OCI-LY7 (cell line): ENCODE data around the gene ASXL1. TPM values are rescaled to one million over a fixed set of nuclear protein-coding genes. Genes with fewer than 3 reads are reported as not detected.

ENCODE experiments used
- BruUV-seq: library from RNA; stranded (reverse); fragments of 400-500 nt; replicated peaks from 2 replicates; lab custom pipeline; 2021; lab: Mats Ljungman, UMichigan
- CTCF ChIA-PET: fragments of 300-600 bp; sonication (Branson Sonifier 250); formaldehyde crosslinking; loops from one replicate; lab custom pipeline; 2022; ENCODE audit warnings: antibody characterized with exemption; ENCODE audit not compliant: unreplicated experiment; lab: Charles Lee
- POLR2A ChIA-PET: fragments of 300-600 bp; sonication (Branson Sonifier 250); formaldehyde crosslinking; loops from one replicate; lab custom pipeline; 2022; ENCODE audit warnings: antibody characterized with exemption; lab: Charles Lee
- DNase-seq: peaks from one replicate; pipeline ENCODE4 v3.0.0-alpha.2; 2015; ENCODE audit warnings: low spot score
- H2AFZ ChIP-seq: fragments of 200-600 bp; sonication (generic), shearing (Covaris generic); 2 replicates; pipeline ENCODE4 v1.6.1; 2014; ENCODE audit warnings: mild to moderate bottlenecking, antibody characterized with exemption, low read length, moderate library complexity
- H3K27ac ChIP-seq: fragments of 200-600 bp; sonication (generic); 2 replicates; pipeline ENCODE4 v1.5.1; 2014; ENCODE audit warnings: mixed run types, low read depth, mild to moderate bottlenecking, moderate library complexity, low read length, inconsistent platforms; ENCODE audit not compliant: poor library complexity, severe bottlenecking
- H3K36me3 ChIP-seq: fragments of 200-600 bp; sonication (generic); 2 replicates; pipeline ENCODE4 v1.6.1; 2014; ENCODE audit warnings: mild to moderate bottlenecking, antibody characterized with exemption, low read length, moderate library complexity, mixed read lengths; ENCODE audit not compliant: insufficient read depth
- H3K4me1 ChIP-seq: fragments of 200-600 bp; sonication (generic); 2 replicates; pipeline ENCODE4 v1.5.1; 2014; ENCODE audit warnings: mild to moderate bottlenecking, low read length; ENCODE audit not compliant: insufficient read depth, poor library complexity, severe bottlenecking
- H3K4me2 ChIP-seq: fragments of 200-600 bp; sonication (generic); 2 replicates; pipeline ENCODE4 v1.6.1; 2014; ENCODE audit warnings: mild to moderate bottlenecking, low read length
- H3K4me3 ChIP-seq: fragments of 200-600 bp; sonication (generic); 2 replicates; pipeline ENCODE4 v1.5.1; 2014; ENCODE audit warnings: mild to moderate bottlenecking, low read depth, low read length; ENCODE audit not compliant: poor library complexity, severe bottlenecking
- H3K79me2 ChIP-seq: fragments of 200-600 bp; sonication (generic); 2 replicates; pipeline ENCODE4 v1.6.1; 2016; ENCODE audit warnings: low read depth, mild to moderate bottlenecking, low read length, moderate library complexity, mixed read lengths; ENCODE audit not compliant: insufficient read depth
- H3K9me2 ChIP-seq: fragments of 200-600 bp; sonication (generic); 2 replicates; pipeline ENCODE4 v1.6.1; 2016; ENCODE audit warnings: mild to moderate bottlenecking, low read length, mixed read lengths; ENCODE audit not compliant: insufficient read depth
- H3K9me3 ChIP-seq: fragments of 200-600 bp; sonication (generic); 2 replicates; pipeline ENCODE4 v1.6.1; 2014; ENCODE audit warnings: mild to moderate bottlenecking, mixed run types, low read length, mixed read lengths
- H4K20me1 ChIP-seq: fragments of 200-600 bp; sonication (generic); 2 replicates; pipeline ENCODE4 v1.6.1; 2014; ENCODE audit warnings: mild to moderate bottlenecking, antibody characterized with exemption, low read length, moderate library complexity, mixed read lengths; ENCODE audit not compliant: insufficient read depth
- EZH2phosphoT487 ChIP-seq: fragments of 200-600 bp; sonication (generic); IDR thresholded peaks from 2 replicates; pipeline ENCODE4 v1.6.1; 2018; ENCODE audit warnings: low read depth, borderline replicate concordance, mild to moderate bottlenecking, mixed run types, antibody characterized with exemption, low read length, moderate library complexity, mixed read lengths
- intact Hi-C: fragments of 100-400 bp; cut with micrococcal nuclease; formaldehyde crosslinking; loops from one replicate; pipeline ENCODE4 v1.10.0; 2022; ENCODE audit not compliant: unreplicated experiment
- total RNA-seq, 2 experiments: library from RNA; depleted of rRNA in 1 of 2; stranded (reverse); fragments of >200 nt in 1 of 2; shearing (Covaris generic) in 1 of 2; gene quantifications; 2 replicates each; pipeline ENCODE4 v1.2.3, GENCODE V29; 2014 to 2022
- TF ChIP-seq, protein P1 (sequence below): fragments of 200-600 bp; sonication (generic); conservative IDR thresholded peaks from 2 replicates; pipeline ENCODE4 v1.5.1; 2014; ENCODE audit warnings: mild to moderate bottlenecking, antibody characterized with exemption, low read length, moderate library complexity, mixed read lengths

The ASXL1 gene
- total RNA-seq, 2 experiments from 2014 or later = 84.7 to 122 TPM

- Histone ChIP-seq H3K4me1 (peaks cover 4% of the 10 kb centered on the region), H4K20me1 (no peaks in the 10 kb centered on the region), H3K4me2 (no peak overlapping the region), H3K27ac (no peak overlapping the region), H3K79me2 (no peaks in the 10 kb centered on the region), H3K36me3 (peaks cover 66% of the 10 kb centered on the region), H3K9me2 (no peaks in the 10 kb centered on the region), H3K9me3 (no peaks in the 10 kb centered on the region), H2AFZ (no peak overlapping the region), H3K4me3 (no peak overlapping the region)
- DNase-seq = no peak
- intact Hi-C loops = no loop called here
- BruUV-seq = no TSS peak
- CTCF ChIA-PET = no interaction called here
- no peak for TF ChIP-seq EZH2phosphoT487
- TF ChIP-seq, protein P1, sequence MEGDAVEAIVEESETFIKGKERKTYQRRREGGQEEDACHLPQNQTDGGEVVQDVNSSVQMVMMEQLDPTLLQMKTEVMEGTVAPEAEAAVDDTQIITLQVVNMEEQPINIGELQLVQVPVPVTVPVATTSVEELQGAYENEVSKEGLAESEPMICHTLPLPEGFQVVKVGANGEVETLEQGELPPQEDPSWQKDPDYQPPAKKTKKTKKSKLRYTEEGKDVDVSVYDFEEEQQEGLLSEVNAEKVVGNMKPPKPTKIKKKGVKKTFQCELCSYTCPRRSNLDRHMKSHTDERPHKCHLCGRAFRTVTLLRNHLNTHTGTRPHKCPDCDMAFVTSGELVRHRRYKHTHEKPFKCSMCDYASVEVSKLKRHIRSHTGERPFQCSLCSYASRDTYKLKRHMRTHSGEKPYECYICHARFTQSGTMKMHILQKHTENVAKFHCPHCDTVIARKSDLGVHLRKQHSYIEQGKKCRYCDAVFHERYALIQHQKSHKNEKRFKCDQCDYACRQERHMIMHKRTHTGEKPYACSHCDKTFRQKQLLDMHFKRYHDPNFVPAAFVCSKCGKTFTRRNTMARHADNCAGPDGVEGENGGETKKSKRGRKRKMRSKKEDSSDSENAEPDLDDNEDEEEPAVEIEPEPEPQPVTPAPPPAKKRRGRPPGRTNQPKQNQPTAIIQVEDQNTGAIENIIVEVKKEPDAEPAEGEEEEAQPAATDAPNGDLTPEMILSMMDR = no peak
- POLR2A ChIA-PET = interaction anchor here (0.5 kb wide), 1 partner anchor 541 kb away, joined by 3 read pairs; no protein-coding TSS in a partner anchor
These were observed 28.1 kb upstream of the ASXL1 start for GRCh38 chr20:32329817-32330554.

DNA sequence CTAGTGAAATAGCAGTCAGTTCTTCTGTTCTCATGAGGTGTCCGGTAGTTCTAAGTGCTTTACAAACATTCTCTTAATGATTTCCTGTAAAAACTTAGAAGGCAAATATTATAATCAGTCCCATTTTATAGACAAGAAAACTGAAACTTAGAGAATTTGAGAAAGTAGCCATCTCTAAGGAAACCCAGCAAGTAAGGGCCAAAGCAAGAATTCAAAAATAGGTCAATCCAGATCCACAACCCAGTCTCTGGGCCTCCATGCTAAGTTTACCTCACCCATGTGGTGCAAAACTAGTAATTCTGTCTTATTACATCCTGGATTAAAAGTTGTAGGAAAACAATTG lies 27.6 kb upstream of the ASXL1 start:
- Histone ChIP-seq H3K79me2 (no peaks in the 10 kb centered on the region), H3K9me3 (no peaks in the 10 kb centered on the region), H3K4me2 (no peak overlapping the region), H4K20me1 (no peaks in the 10 kb centered on the region), H3K27ac (no peak overlapping the region), H2AFZ (no peak overlapping the region), H3K4me3 (no peak overlapping the region), H3K4me1 (peaks cover 4% of the 10 kb centered on the region), H3K9me2 (no peaks in the 10 kb centered on the region), H3K36me3 (peaks cover 66% of the 10 kb centered on the region)
- POLR2A ChIA-PET = no interaction called here
- TF ChIP-seq, protein P1 = no peak
- TF ChIP-seq EZH2phosphoT487 = no peak
- DNase-seq = no peak
- intact Hi-C loops = no loop called here
- CTCF ChIA-PET = no interaction called here
- no TSS peak for BruUV-seq

DNA sequence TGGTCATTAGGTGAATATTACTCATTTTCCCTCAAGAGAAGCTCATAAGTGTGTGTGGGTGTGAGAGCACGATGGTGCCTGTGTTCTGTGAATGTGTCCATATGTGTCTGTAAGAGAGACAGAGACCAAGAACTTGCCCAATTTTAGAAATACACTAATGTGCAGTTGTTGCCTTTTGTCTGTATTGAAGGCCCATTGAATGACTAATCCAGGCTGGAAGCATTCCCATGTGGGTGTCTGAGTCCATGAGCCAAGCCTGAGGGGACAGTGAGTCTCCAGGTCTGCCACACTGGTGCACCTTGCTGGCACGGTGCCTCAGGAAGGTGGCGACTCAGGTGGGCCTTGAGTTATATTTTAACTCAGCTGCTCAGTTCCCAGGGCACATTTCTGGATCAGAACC lies 25.5 kb upstream of the ASXL1 start:
- Histone ChIP-seq H2AFZ (no peak overlapping the region), H3K36me3 (peaks cover 54% of the 10 kb centered on the region), H4K20me1 (no peaks in the 10 kb centered on the region), H3K4me3 (no peak overlapping the region), H3K4me2 (no peak overlapping the region), H3K9me3 (no peaks in the 10 kb centered on the region), H3K9me2 (no peaks in the 10 kb centered on the region), H3K27ac (no peak overlapping the region), H3K79me2 (no peaks in the 10 kb centered on the region), H3K4me1 (peaks cover 8% of the 10 kb centered on the region)
- no peak for DNase-seq
- no TSS peak for BruUV-seq
- TF ChIP-seq, protein P1 = no peak
- TF ChIP-seq EZH2phosphoT487 = no peak
- POLR2A ChIA-PET = no interaction called here
- CTCF ChIA-PET = no interaction called here
- intact Hi-C loops = no loop called here
